Activated CD8-positive, alpha-beta memory T cell treated with anti-CD3 and anti-CD28 coated beads for 36 hours (primary cell): ENCODE measurements around the gene PSMA2. TPM values are rescaled to one million over a fixed set of nuclear protein-coding genes. Genes with fewer than 3 reads are reported as not detected.
"Not testable (repeated sequence)": the region's sequence is repeated elsewhere in the genome, so short reads cannot be mapped to it uniquely, and the experiment has no call there.

Experiments
- CTCF ChIA-PET: fragments of 350-600 bp; sonication (Branson Sonifier 250); formaldehyde crosslinking; loops from one replicate; lab custom pipeline; 2021; ENCODE audit warnings: antibody characterized with exemption; lab: Charles Lee
- POLR2A ChIA-PET: fragments of 350-600 bp; sonication (Branson Sonifier 250); formaldehyde crosslinking; loops from one replicate; lab custom pipeline; 2021; ENCODE audit warnings: antibody characterized with exemption; lab: Charles Lee
- total RNA-seq, 2 experiments: library from RNA; stranded (reverse); gene quantifications; one replicate each; pipeline ENCODE4 v1.2.3, GENCODE V29; 2021

The PSMA2 gene
- total RNA-seq, 2 experiments from 2014 or later, result 185 to 191 TPM

- CTCF ChIA-PET, result interaction anchor here (0.7 to 2.5 kb wide), 2 partner anchors 27 to 35 kb away, joined by 3 to 5 read pairs; no protein-coding TSS in a partner anchor
- POLR2A ChIA-PET, result interaction anchor here (0.9 kb wide), 1 partner anchor 10 kb away, joined by 3 read pairs; no protein-coding TSS in a partner anchor
These were observed 18.0 kb downstream of the PSMA2 start for GRCh38 chr7:42914009-42914408.

- ChIA-PET POLR2A (interaction anchor here (1.7 kb wide), 1 partner anchor 18 kb away, joined by 6 read pairs; the partner anchor contains the start of genes MRPL32 and PSMA2), CTCF (interaction anchor here (0.7 kb wide), 1 partner anchor 35 kb away, joined by 3 read pairs; no protein-coding TSS in a partner anchor)
These were observed 18.4 kb downstream of the PSMA2 start for GRCh38 chr7:42913591-42913990.

- CTCF ChIA-PET, result interaction anchor here (1.3 to 1.5 kb wide), 2 partner anchors 20 to 671 kb away, joined by 3 read pairs; partner anchors contain the start of genes MRPL32, PSMA2 and STK17A
- POLR2A ChIA-PET, result interaction anchor here (1.7 kb wide), 1 partner anchor 20 kb away, joined by 6 read pairs; the partner anchor contains the start of genes MRPL32 and PSMA2
These were observed 20.2 kb downstream of the PSMA2 start, which contains the start of gene C7orf25 for GRCh38 chr7:42911454-42912447. Gene C7orf25, minus strand, starts transcription at chr7:42912070. Its CDS starts 1,170 bp downstream, at chr7:42910900.

DNA sequence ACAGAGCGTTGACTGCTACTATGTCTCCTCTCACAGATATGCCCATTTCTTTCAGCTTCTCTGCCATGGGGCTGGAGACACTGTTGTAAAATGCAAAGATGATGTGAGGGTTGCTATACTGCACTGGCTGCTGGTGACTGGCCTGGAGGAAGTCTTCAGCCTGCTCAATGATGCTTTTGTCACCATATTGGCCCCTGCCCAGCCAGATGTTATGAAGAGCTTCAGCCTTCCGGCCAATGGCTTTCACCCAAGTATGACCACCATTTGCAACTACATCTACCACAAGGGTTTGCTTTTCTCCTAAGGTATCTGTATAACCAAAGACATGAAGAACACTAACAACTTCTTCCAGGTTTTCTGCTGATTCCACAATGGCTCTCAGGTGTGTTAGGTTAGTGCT lies 21.7 kb downstream of the PSMA2 start:
- CTCF ChIA-PET, result no interaction called here
- POLR2A ChIA-PET, result interaction anchor here (1.0 kb wide), 1 partner anchor 22 kb away, joined by 3 read pairs; the partner anchor contains the start of gene MRPL32

GRCh38 chr7:42907316-42907715 lies 24.7 kb downstream of the PSMA2 start:
- POLR2A ChIA-PET, result no interaction called here
- CTCF ChIA-PET, result no interaction called here

DNA sequence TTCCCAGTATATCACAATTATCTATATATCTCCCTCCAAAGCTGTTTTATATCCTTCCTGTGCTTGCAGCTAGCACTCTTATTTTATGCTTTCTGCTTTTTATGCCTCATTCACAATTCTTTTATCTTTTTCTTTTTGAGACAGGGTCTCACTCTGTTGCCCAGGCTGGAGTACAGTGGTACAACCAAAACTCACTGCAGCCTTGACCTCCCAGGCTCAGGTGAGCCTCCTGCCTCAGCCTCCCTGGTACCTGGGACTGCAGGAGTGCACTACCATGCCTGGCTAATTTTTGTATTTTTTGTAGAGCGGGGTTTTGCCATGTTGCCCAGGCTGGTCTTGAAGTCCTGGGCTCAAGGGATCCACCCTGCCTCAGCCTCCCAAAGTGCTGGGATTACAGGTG lies 25.8 kb downstream of the PSMA2 start:
- POLR2A ChIA-PET, result no interaction called here
- CTCF ChIA-PET, result no interaction called here

GRCh38 chr7:42902331-42902730 lies 29.6 kb downstream of the PSMA2 start:
- ChIA-PET POLR2A (no interaction called here), CTCF (no interaction called here)

DNA sequence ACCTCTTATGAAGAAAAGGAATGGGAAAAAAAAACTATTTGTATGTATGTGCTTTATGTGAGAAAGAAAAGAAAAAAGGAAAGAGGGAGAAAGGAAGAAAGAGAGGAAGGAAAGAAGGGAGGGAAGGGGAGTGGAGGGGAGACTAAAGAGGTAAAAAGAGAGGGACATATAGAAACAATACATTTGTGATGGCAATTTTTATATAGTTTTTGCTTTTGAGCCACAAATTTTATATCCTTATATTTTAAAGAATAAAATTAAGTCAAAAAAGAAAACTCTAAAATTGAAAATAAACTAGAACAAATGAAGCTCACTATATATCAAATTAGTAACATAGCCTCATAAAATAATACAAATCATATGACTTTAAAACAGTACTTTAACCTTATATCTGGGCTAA lies 31.1 kb downstream of the PSMA2 start:
- ChIA-PET POLR2A (no interaction called here), CTCF (no interaction called here)

DNA sequence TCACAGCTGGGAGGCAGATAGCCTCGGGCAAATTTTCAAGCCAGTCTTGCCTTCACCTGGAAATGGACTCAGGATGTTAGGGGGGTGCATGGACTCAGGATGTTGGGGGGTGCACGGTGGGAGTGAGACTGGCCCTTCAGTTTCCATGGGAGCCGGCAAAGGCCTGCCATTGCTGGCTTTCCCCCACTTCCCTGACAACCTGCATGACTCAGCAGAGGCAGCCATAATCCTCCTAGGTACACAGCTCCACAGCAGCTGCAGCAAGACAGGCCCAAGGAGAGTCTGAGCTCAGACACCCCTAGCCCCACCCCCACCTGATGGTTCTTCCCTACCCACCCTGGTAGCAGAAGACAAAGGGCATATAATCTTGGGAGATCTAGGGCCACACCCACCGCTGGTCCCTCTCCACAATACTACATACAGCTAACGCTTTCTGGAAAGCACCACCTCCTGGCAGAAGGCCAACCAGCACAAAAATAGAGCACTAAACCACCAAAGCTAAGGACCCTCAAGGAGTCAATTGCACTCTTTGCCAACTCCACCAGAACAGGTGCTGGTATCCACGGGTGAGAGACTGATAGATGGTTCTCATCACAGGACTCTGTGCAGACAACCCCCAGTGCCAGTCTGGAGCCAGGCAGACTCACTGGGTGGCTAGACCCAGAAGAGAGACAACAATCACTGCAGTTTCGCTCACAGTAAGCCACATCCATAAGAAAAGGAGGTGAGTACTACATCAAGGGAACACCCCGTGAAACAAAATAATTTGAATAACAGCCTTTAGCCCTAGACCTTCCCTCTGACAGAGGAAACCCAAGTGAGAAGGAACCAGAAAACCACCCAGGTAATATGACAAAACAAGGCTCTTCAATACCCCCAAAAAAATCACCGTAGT lies 38.4 kb downstream of the PSMA2 start:
- POLR2A ChIA-PET, result no interaction called here
- CTCF ChIA-PET, result no interaction called here

GRCh38 chr7:42886893-42887505 lies 45.0 kb downstream of the PSMA2 start:
- ChIA-PET POLR2A (no interaction called here), CTCF (interaction anchor here (0.6 kb wide), 1 partner anchor 1589 kb away, joined by 4 read pairs; no protein-coding TSS in a partner anchor)

- POLR2A ChIA-PET, result no interaction called here
- CTCF ChIA-PET, result no interaction called here
These were observed 45.8 kb downstream of the PSMA2 start for GRCh38 chr7:42886129-42886528.

GRCh38 chr7:42885183-42885582 lies 46.8 kb downstream of the PSMA2 start:
- POLR2A ChIA-PET, CTCF ChIA-PET: not testable (repeated sequence)

GRCh38 chr7:42883950-42884349 lies 48.0 kb downstream of the PSMA2 start:
- ChIA-PET CTCF (no interaction called here), POLR2A (no interaction called here)

- CTCF ChIA-PET, result no interaction called here
- POLR2A ChIA-PET, result no interaction called here
These were observed 51.6 kb downstream of the PSMA2 start for GRCh38 chr7:42880392-42880791.

DNA sequence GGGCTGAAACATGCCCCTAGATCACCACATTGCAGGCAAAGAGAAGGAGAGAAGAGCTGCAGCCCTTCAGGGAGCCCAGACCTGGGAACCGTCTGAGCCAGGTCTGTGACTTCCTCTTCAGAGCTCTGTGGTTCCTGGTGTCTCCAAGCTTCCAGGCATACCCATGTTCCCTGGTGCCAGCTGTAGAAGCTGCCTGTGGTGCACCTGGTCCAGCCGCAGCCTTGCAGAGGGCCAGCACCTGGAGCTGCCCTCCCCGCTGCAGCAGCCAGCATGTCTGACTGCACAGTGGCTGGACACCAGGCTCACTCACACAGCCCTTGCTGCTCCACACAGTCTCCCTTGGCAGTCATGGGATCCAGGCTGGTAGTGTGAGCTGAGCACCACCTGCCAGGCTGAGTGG lies 53.7 kb downstream of the PSMA2 start:
- CTCF ChIA-PET, result interaction anchor here (0.6 to 1.1 kb wide), 2 partner anchors 15 to 36 kb away, joined by 3 to 4 read pairs; no protein-coding TSS in a partner anchor
- POLR2A ChIA-PET, result no interaction called here

- CTCF ChIA-PET, result interaction anchor here (1.1 kb wide), 1 partner anchor 14 kb away, joined by 4 read pairs; no protein-coding TSS in a partner anchor
- POLR2A ChIA-PET, result no interaction called here
These were observed 54.1 kb downstream of the PSMA2 start for GRCh38 chr7:42877862-42878261.

DNA sequence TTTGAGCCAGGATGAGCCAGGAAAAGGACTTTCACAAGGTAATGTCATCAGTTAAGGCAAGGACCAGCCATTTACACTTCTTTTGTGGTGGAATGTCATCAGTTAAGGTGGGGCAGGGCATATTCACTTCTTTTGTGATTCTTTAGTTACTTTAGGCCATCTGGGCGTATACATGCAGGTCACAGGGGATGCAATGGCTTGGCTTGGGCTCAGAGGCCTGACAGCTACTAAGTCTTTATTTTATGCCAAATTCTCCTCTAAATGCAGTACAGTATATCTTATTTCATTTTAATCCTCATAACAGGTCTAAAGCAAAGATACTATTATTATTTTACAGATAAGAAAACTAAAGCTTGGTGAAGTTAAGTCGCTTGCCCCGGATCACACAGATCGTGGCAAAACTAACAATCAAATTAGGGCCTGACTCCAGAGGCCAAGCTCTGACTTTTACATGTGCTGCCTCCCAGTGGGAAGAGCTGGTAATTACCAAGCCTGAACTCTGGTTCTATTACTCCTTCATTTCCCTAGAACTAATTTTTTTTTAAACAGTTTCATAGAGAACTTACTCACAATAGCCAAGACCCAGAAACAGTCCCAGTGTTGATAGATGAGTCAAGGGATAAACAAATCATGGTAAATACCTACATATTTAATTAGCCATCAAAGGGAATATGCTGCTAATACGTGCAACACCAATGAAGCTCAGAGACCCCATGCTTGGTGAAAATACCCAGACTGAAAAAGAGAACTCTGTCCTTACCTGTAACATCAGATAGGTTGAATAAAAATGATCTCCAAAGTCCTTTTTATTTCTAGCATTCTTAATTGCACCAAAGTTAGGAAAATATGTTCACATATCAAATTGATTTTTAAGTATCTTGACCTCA lies 55.5 kb downstream of the PSMA2 start:
- ChIA-PET CTCF (interaction anchor here (0.7 to 0.9 kb wide), 3 partner anchors 11 to 488 kb away, joined by 3 to 4 read pairs (median 3); no protein-coding TSS in a partner anchor), POLR2A (interaction anchor here (0.6 kb wide), 1 partner anchor 8 kb away, joined by 5 read pairs; no protein-coding TSS in a partner anchor)
